GM21786 (cell line): Measurements from ENCODE around the gene DNAJC18.
"Not testable (repeated sequence)": the region's sequence is repeated elsewhere in the genome, so short reads cannot be mapped to it uniquely, and the experiment has no call there.

Source experiments
- ATAC-seq: cut with Tn5 transposase; IDR thresholded peaks from one replicate; pipeline ENCODE4 v1.9.1; 2021; ENCODE audit not compliant: unreplicated experiment

The DNAJC18 gene

DNA sequence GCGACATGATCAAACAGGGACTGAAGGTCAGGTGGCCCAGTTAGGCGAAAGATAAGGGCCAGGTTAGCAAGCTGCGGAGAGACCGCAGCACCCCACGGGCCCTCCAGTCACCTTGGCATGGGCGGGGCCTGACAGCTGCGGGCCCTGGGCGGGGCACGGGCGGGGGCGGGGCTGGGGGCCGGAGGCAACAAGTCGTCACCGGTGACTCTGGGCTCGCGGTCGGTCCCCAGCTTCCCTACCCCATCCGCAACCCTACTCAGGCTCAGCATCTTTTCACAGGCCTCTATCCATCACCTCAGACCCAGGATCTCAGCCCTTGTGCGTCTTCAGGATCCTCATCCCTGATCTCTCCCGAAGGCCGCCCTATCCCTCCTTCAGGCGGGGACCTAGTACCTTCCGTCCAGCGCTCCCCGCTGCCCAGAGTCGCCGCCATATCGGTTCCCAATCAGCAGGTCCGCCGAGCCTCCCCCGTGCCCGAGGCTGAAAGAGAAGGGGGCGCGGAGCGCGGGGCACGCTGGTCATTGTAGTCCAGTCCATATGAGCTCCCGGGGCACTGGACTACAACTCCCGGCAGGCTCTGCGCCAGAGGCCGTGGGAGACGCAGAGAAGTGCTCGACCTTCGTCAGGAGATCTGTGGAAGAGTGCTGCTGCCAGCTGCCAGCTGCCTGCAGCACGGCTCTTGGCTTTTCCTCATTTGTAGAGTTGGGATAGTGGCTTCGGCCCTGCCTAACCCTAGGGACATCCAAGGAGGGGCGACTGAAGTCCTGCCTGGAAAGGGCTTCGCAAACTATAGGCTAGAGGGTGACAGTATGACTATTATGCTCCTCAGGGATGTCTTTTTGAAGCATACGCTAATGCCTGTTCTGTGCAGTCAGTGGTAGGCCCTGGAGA lies at the start of gene DNAJC18:
Gene DNAJC18, minus strand, starts transcription at position 513 of the 891 bp plus-strand sequence. Its CDS starts 80 bp downstream, at position 433.
- ATAC-seq, result peak; percentile 85

DNA sequence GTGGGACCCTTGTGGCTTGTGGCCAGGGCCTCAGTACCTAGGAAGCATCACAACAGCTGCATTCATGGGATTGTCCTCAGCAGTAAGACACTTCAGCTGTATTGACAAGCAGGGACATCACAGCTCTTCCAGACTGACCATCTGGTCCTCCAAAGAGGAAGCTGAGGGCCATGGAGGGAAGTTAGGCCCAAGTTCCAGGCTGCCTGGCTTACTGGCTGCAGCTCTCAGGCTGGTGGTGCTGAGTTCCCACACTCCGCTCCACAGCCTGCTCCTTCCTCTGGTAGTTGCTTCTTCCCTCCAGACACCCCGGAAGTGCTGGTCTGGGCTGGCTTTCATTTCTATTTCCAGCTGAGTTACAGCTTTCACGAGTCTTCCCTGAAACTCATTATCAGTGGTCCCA lies 48.9 kb upstream of the DNAJC18 start:
- ATAC-seq, result no peak

DNA sequence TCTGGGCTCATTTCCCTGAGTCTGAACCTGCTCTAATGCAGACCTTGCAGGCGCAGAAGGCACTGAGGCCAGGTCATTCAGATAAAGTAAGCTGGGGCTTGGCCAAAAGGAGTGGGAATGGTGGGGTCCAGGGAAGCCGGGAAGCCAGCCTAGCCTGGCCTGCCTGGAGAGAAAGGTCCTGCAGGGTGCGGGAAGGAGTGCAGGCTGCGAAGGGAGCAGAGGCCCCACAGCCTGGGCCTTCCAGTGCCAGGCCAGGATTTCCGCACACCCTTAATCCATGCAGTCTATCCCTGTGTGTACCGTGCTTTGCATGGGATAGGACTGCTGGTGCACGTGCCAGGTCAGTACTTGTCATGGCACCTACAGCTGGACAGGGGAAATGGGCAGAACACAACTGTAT lies 46.9 kb upstream of the DNAJC18 start:
- ATAC-seq, result no peak

DNA sequence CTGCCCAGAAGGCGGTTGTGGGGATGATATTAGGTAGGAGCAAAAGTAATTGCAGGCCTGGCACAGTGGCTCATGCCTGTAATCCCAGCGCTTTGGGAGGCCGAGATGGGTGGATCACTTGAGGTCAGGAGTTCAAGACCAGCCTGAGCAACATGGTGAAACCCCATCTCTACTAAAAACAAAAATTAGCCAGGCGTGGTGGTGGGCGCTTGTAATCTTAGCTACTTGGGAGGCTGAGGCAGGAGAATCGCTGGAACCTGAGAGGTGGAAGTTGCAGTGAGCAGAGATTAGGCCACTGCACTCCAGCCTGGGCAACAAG lies 43.5 kb upstream of the DNAJC18 start:
- not testable (repeated sequence) for ATAC-seq

DNA sequence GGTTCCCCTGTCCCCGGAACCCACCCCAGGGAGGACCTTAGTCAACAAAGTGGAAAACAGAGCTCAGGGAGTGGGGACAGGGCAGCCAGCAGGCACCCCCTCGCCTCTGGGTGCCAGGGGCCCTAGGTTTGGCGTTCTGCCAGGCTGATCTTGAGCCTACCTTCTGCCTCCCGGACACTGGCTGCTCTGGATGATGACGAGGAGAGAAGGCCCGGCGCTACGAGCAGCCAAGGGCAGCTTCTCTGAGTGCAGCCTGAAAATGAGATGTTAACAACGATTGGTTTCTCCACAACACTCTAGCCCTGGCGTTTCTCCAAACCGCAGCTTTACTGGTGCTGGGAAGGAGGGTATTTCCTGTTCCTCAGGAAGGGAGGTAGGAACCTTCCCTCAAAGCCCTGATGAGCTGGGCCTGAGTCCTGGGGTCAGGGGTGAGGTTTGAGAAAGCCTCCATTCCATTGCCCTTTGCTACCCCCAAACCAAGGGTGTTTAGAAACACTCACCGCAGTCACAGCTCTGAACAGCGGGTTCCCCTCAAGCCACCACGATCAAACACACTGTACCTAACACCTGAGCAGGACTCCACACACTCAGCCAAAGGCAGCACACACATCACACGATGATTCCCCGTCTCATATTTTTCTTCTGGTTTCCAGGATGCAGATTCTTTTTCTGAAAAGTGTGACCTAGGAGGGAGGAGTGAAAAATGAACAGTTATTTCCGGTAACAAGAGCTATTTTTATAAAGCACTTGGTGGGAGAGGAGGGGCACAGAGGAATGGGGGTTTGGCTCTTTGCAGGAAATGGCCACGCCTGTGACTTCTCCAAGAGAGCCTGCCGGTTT lies 42.9 kb upstream of the DNAJC18 start, which contains the start of gene STING1:
Gene STING1, minus strand, starts transcription at position 709 of the 840 bp plus-strand sequence. CDS start 1,054 bp downstream, outside the sequence.
- ATAC-seq, result peak; percentile 46

DNA sequence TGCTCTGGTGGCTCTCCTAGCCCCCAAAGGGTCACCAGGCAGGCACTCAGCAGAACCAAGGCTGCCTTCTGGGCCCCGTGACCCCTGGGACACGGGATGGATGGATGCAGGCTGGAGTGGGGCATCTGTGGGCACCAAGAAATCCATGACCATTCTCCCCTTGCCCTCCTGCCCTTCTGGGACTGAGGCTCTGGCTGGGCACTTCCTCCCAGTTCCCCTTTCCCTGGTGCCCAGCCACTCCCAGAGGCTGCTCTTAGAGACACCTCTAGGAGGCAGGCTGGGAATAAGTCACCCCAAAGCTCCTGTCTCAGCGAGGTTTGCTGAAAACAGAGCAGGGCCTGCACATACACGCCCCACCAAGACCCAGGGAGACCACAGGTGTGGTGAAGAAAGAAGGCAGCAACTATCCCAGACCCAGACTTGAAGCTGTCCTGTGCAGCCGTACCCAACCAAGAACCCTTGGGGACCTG lies 42.3 kb upstream of the DNAJC18 start:
- peak; percentile 29 for ATAC-seq

DNA sequence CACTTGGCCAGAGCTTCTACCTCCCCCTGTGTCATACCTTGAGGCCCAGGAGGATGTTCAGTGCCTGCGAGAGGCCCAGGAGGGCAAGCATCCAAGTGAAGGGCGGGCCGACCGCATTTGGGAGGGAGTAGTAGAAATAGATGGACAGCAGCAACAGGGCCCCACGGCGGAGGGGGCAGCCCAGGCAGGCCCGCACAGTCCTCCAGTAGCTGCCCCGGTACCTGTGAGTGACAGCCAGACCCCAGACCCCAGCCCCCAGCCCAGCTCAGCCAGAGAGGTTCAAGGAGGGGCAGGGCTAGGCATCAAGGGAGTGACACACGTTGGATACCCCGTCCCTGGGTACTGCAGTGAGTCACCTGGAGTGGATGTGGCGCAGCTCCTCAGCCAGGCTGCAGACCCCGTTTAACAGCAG lies 41.8 kb upstream of the DNAJC18 start:
- no peak for ATAC-seq

DNA sequence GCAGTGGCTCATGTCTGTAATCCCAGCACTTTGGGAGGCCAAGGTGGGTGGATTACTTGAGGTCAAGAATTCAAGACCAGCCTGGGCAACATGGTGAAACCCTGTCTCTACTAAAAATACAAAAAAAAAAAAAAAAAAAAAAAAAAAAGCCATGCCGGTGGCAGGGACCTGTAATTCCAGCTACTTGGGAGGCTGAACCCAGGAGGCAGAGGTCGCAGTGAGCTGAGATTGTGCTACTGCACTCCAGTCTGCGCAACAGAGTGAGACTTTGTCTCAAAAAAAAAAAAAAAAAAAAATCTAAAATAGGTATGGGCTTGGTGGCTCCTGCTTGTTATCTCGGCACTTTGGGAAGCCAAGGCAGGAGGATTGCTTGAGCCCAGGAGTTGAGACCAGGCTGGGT lies 40.4 kb upstream of the DNAJC18 start:
- not testable (repeated sequence) for ATAC-seq

DNA sequence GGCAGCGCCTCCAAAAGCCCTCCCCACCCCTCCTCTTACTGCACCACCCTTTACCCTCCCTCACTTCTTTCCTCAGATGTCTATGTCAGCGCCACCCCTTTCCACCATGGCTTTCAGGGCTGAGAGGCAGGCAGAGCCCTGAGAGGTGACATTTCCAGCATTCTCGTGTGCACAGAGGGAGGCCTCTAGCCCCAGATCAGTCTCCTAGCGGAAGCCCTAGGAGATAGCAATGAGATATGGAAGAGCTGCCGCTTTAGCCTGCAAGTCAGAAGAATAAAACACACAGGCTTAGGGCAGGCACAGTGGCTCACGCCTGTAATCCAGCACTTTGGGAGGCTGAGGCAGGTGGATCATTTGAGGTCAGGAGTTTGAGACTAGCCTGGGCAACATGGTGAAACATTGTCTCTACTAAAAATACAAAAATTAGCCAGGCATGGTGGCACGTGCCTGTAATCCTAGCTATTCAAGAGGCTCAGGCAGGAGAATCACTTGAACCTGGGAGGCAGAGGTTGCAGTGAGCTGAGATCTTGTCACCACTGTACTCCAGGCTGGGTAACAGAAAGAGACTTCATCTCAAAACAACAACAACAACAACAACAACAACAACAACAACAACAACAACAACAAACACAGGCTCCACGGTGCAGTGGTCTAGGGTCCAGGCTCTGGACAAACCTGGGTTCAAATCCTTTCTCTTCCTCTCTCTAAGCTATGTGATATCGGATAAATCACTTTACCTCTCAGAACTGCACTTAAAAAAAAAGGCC lies 39.5 kb upstream of the DNAJC18 start:
- ATAC-seq, result not testable (repeated sequence)

DNA sequence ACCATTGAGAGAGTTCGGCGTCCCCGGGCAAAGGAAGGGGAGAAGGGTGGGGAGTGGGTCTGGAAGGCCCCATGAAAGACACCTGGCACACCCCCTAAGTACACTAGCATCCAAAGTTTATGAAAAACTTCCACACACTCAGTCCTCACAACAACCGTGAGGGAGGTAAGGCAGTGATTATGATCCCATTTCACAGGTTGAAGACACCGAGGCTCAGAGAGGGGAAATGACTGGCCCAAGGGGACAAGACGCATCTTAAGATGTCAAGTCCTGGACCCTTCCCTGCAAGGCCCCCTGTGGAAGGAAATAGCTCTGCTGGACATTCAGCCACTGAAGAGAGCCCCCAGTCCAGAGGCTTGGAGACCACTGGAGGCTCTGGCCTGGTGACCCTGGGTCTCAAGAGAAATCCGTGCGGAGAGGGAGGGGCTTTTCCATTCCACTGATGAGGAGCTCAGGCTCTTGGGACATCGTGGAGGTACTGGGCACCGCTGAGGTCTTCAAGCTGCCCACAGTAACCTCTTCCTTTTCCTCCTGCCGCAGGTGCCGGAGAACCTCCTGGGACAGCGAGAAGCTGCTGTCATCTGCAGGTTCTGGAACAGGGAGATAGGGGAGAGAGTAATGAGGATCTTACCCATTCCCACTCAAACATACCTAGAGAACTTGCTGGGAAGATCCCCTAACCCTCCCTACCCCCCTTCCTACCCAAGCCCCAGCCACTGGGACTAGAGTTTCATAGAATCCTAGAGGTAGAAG lies 36.7 kb upstream of the DNAJC18 start:
- ATAC-seq, result no peak

DNA sequence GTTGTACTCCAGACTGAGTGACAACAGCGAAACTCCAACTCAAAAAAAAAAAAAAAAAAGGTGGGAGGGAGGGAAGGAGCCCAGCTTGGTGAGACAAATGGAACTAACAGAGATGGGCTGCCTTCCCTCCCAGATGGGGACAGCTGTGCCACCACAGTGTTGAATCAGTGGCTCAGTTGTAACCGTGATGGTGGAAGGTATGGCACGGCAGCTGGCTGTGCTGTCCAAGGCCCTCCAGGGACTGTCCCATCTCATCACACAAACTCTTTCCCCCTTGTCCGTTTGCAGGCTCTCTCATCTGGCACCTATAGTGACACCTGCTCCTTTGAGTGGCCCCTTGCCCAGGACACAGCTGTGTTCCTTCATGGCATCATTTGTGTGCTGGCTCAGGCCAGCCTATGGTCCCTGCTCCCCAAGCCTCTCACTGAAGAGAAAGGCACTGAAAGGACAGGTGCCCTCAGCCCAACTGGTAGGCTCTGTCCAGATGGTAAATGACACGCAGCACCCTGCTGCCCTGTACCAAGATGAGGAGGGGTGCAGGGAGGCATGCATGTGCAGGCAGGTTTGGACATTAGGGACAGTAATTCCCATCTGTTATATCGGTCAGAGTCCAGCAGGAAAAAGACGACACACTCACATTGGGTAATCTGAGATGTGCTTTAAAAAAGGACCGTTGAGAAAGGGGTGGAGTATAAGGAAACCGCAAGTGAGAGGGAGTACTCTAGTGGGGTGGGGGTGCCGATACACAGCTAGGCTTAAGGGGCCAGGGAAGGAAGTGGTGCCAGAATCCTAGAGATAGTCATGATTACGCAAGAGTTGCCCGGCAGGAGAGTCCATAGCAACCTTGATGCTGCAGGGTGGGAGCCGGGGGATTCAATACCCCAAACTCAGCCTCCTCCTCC lies 35.8 kb upstream of the DNAJC18 start:
- no peak for ATAC-seq

DNA sequence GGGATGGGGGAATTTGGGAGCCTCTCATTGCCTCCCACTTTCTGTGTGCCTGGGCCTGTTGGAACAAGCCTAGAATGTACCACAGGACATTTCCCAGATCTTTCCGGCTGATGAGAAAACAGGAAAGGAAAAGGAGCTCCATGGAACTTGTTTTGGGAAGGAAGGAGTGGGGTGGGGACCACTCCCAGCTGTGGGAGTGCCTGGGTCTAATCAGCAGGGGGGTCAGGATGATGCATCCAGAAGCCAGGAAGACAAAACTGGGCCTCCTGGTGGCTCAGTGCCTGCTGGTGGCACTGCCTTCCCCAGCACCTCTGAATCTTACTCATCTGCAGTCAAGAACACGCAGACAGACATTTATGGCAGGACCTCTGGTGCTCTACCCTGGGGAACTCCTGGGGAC lies 34.2 kb upstream of the DNAJC18 start:
- ATAC-seq, result no peak

DNA sequence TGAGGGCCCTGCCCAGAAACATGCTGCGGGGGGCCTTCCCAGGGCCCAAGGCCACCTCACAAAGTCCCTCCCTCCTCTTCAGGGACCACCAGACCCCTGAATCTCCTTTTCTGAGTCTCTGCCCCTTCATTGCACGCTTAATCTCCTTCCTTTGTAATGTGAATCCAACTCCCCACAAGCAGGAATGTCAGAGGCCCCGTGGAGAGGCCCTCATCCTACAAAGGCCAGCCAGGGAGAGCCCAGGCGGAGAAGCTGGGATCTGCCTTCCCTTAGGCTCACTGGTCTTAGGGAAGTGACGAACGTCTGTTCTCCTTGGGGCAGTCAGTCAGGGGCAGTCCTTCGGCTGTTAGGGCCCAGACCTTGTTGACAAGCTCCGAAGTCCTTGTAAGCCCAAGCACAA lies 33.8 kb upstream of the DNAJC18 start:
- no peak for ATAC-seq

DNA sequence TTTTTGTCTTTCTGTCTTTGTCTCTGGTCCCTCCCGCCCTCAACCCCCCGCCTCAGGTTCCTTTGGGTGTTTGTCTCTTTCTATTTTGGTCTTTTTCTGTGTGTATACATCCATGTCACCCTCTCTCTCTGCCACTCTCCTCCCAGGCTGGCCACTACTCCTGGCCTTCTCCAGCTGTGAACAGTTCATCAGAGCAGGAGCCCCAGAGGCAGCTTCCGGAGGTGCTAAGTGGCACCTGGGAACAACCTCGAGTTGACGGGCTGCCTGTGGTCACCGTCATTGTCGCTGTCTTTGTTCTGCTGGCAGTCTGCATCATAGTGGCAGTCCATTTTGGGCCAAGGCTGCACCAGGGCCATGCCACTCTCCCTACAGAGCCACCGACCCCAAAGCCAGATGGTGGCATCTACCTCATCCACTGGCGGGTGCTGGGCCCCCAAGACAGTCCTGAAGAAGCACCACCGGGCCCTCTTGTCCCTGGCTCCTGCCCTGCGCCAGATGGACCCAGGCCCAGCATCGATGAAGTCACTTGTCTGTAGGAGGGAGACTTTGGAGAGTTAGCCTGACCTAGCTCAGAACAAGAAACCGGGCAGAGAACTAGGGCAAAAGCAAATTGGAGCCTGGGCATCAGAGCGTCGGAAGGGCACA lies 33.2 kb upstream of the DNAJC18 start:
- ATAC-seq, result no peak

DNA sequence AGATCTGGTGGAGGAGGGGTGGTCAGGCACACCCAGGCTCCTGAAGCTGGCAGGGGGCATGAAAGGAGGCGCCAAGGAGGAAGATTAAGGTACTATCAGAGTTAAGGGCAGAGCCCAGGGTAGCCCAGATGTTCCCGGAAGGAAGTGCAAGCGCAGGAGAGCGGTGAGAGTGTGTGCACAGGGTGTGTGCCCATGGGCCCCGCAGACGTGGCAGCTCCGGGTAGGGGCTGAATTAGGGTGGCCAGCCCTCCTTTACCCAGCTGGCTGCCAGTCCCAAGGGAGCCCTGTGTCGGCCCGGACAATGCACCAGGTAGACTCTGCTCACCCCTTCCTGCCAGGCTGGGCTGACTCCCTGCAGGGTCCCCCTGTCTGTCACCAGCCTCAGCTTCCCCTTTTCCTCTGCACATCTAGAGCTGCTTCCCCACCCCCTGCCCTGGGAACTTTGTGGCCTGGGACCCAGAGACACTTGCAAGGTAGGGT lies 31.5 kb upstream of the DNAJC18 start, which contains the start of gene SMIM33:
Gene SMIM33, plus strand, starts transcription at position 184 of the 480 bp plus-strand sequence. Its CDS starts 118 bp downstream, at position 302.
- ATAC-seq, result no peak

DNA sequence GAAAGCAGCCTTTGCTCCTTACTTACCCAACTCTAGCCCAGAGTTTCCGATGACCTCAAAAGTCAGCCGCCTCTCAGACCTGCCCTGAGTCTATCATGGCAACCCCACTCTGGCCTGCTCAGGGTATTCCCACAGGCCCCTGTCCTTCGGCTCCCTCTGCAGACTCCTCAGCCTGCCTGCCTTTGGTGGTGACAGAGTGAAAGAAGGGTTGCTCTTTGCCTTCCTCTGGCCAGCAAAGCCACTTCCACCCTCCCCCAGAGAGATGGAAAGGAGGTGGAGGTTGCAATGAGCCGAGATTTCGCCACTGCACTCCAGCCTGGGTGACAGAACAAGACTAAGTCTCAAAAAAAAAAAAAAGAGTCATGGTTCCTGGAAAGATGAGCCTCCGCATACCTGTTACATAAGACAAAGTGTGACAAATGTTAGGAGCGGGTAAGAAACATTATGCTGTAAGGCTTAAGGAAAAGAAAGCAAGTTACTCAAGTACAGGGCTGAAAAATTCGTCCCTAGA lies 29.2 kb upstream of the DNAJC18 start:
- no peak for ATAC-seq

DNA sequence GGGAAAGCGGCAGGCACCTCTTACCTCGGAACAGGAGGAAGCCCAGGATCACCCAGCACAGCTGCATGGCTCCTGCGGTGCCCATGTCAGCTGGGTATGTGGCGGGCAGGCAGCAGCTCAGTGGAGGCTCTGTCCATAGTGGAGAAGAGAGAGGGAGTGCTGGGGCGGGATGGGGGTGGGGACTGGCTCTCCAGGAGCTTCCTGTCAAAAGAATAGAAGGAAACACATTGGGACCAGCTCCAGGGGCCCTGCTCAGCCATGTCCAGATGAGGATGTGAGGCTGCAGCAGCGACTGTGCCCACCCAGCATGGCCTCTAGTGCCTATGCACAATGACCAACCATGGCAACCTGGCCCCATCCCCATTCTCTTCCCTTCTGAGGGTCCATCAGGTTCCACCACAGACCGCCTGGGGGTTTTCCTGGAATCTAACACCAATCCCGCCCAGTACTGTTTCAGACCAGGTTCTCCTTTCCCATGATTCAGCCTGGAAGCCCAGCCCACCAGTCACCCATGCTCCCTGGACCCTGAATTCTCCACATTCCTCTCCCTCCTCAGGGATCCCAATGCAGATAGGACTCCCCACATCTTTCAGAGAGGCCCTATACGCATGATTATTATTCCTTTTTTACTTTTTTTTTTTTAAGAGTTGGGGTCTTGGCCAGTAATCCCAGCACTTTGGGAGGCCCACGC lies 23.4 kb upstream of the DNAJC18 start, which contains the start of gene ECSCR:
Gene ECSCR, minus strand, starts transcription at position 158 of the 691 bp plus-strand sequence. Its CDS starts 73 bp downstream, at position 85.
- ATAC-seq, result no peak
